PC-9 (cell line): ENCODE measurements around the gene ST6GALNAC3.

Experiments
- CTCF ChIP-seq: fragments of 200-600 bp; sonication (generic); conservative IDR thresholded peaks from 2 replicates; pipeline ENCODE4 v1.6.1; 2017; ENCODE audit warnings: mixed run types, antibody characterized with exemption, mild to moderate bottlenecking, moderate library complexity
- EZH2 ChIP-seq: fragments of 200-600 bp; sonication (generic); IDR thresholded peaks from 2 replicates; pipeline ENCODE4 v1.8.0; 2017; ENCODE audit warnings: antibody characterized with exemption, low read depth

GRCh38 chr1:76289692-76290091 lies 215.1 kb downstream of the ST6GALNAC3 start:
- no peak for TF ChIP-seq EZH2
- TF ChIP-seq CTCF, result no peak
